T1000 (cell line): ENCODE results near the gene SHOC2.

ENCODE experiments used
- DNase-seq: peaks from one replicate; lab custom pipeline; 2025; ENCODE audit warnings: mixed read lengths; lab: John Stamatoyannopoulos, UW

SHOC2 gene

GRCh38 chr10:110983466-110983865 lies 64.1 kb downstream of the SHOC2 start:
- DNase-seq = no peak

DNA sequence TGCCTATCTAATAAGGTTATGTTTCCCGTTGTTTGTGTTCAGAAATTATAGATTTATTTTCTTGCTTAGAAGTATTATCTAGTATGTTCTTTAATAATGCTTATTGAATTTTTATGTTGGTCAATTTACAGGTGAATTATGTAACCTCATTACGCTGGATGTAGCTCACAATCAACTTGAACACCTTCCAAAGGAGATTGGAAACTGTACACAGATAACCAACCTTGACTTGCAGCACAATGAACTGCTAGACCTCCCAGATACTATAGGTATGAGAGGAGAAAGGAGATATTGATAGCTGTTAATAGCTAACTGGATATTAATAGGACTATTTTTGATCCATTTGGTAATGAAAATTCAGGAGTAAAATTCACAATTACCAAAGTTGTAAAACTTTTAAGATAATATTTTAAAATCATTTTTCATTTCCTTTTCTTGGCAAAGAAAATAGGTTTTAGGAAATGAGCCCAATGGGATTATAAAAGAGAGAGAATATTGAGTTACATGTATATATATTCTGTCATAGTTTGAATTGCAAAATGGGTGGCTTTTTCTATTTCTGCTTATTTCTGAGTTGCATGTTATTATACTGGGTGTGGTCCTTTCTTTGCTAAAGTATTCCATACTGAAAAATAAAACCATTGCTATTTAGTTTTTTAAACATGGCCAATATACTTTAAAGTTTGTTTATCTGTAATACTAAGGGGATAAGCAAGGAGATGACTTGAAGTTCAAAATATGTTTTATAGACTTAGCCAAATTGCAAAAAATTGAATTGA lies 66.3 kb downstream of the SHOC2 start:
- DNase-seq = no peak

DNA sequence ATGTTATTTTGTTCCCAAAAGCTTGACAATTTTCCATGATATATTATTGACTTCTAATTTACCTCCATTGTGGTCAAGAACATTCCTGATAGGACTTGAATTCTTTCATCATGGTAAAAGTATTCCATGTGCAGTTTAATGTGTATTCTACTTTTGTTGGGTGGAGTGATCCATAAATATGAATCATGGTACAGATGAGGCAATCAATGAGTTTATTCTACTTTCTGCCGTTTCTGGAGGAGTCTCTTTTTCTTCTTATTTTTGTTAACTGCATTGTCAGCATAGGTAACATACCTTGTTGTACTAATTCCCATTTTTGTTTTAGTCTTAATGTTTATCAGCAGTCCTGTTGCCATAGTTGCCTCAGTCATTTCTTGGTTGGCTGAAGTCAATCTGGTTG lies 69.6 kb downstream of the SHOC2 start:
- no peak for DNase-seq

DNA sequence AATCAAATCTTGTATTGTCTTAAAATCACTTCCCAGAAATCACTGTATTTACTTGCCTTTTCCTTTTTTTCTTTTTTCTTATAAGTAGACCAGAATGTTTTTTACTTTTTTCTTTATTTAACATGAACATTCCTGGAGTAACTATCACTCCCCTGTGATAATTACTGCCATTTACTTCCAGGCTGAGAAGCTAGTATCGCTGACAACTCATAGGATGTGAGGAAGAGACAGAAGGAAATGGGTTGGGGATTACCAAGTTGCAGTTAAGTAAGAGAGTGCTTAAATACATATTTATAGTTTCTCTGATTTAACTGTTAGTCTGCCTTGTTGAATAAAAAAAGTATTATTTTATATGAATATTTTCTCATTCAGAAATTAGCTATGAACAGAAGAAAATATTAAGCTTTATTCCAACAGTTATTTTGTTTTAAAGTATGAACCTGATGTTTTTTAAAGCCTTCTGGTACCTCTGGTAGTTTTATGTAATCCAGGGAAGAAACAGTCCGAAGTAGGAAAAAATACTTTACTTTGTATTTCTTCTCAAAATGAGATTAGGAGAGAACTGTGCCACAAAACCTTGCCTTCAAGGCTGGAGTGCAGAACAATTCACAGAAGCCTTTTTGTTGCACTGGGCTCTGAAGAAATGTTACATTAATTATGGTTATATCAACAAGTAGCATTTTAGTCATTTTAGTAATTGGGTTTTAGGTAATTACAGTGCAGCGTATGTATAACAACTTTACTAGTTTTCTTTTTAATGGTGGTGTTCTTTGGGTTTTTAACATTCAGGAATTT lies 72.8 kb downstream of the SHOC2 start:
- no peak for DNase-seq

GRCh38 chr10:110993024-110993693 lies 73.8 kb downstream of the SHOC2 start:
- DNase-seq = no peak

- no peak for DNase-seq
These were observed 75.1 kb downstream of the SHOC2 start for GRCh38 chr10:110994406-110995086.

- no peak for DNase-seq
These were observed 75.9 kb downstream of the SHOC2 start for GRCh38 chr10:110995301-110995700.

GRCh38 chr10:110996256-110996655 lies 76.9 kb downstream of the SHOC2 start:
- DNase-seq = no peak

- no peak for DNase-seq
These were observed 84.6 kb downstream of the SHOC2 start for GRCh38 chr10:111004016-111004415.

DNA sequence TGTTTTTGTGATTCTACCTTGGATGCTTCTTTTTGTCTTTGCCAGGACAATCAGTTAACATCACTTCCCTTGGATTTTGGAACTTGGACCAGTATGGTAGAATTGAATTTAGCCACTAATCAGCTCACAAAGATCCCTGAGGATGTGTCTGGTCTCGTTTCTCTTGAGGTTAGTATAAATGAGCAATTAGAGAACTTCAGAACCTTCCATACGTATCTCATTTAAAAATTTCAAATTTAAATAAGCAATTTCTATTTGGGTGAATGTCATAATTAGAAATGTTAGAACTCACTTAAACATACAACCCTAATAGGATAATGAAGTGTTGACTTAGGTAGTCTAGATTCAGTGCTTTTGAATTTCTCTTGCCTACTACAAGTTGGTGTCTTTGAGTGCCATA lies 88.1 kb downstream of the SHOC2 start:
- DNase-seq = no peak

DNA sequence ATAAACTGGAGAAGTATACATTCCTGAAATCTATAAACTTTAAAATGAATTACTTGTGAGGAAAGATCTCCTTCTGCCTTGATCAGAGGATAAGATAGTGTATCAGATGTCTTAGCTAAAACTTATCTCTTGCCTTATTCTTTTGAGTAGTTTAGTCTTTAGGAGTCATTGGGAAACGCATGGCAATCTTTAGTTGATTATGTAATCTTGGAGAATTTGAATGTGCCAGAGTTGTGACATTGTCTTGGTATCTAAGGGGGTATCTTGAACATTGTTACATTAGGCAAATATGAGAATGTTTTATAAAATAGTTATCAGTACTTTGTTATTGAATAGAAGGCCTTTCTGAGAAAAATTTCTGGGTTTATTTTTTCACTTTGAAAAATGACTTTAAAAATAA lies 95.8 kb downstream of the SHOC2 start:
- no peak for DNase-seq

- DNase-seq = no peak
These were observed 97.7 kb downstream of the SHOC2 start for GRCh38 chr10:111017098-111017497.

GRCh38 chr10:111018021-111018420 lies 98.6 kb downstream of the SHOC2 start:
- DNase-seq = no peak

DNA sequence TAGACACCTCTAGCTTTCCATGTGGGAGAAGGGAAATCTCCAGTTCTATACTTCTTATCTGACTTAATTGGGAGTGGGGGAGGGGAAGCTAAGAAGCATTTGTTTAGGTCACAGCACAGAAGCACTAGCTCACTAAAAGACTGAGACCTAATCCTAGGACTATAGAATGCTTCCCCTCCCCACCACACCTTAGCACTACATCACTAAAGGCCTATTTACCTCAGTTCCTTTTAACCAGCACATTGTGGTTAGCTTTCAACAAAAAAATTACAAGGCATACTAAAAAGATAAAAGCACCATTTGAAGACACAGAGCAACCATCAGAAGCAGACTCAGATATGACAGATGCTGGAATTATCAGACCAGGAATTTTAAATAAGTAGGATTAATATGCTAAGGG lies 103.7 kb downstream of the SHOC2 start:
- DNase-seq = no peak

DNA sequence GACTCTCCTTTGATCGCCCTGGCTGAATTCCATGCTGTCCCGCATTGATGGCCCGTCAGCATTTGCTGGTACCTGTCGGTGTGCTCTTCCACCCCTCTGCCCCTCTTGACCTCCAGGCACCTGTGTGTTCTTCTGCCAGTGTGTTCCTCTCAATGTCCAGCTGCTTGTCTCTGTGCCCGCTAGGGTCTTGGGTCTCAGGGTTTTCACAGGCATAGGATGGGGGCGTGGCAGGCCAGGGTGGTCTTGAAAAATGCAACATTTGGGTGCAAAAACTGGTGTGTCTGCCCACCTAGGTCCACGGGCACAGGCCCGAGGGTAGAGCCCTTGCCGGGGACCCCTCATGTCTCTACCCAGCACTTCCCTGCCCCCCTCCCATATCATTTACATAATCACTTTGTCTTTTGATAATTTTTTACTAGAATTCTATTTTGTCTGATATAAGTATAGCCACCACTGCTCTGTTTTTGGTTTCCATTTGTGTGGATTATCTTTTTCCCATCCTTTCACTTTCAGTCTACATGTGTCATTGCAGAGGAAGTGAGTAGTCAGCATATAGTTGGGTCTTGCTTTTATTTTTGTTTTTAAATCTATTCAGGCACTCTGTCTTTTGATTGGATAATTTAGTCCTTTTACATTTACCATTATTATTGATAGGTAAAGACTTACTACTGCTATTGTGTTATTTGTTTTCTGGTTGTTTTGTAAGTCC lies 110.8 kb downstream of the SHOC2 start:
- DNase-seq = no peak

DNA sequence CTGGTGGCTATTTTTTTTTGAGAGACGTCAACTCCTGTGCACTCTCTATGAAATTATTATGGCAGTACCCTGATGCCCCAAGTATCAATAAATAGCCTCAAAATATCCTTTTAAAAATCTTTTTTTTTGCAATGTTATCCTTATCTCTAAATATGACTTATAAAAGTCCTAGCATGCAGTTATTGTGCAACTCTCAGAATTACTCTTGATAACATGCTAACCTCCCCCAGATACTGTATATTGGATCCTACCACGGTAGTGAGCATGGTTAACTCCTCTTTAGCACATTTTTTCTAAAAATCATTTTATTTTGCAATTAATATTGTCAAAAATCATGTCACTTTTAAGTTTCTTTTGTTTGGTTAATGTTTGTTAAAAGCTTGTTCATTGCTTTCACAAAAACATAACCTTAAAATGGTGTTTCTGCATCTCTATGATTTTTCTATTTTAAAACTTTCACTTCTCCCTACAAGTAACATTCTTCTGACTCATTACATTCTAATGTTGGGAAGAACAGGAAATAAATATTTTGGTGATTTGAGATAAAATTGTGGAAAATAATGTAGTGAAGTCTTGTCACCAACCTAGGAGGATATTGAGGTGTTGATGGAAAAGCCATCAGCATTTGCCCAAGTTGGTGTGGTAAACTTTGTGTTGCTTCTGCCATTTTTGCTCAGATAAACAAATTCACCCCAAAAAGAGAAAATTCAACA lies 115.3 kb downstream of the SHOC2 start:
- DNase-seq = no peak

- no peak for DNase-seq
These were observed 116.1 kb downstream of the SHOC2 start for GRCh38 chr10:111035542-111035941.

- DNase-seq = no peak
These were observed 118.5 kb downstream of the SHOC2 start for GRCh38 chr10:111037858-111038257.

DNA sequence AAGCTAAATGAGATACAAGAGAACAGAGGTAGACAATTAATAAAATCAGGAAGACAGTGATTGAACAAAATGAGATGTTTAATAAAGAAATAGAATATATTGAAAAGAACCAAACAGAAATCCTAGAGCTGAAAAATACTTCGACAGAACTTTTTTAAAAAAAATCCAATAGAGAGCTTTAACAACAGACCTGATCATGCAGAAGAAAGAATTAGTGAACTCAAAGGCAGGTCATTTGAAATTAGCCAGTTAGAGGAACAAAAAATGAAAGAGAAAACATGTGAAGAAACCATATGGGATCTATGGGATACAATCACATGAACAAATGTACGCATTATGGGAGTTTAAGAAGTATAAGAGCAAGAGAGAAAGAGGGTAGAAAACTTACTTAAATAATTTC lies 120.1 kb downstream of the SHOC2 start:
- no peak for DNase-seq

GRCh38 chr10:111057006-111057405 lies 137.6 kb downstream of the SHOC2 start:
- no peak for DNase-seq
